Measurements from ENCODE around the gene GMCL2.

Gene GMCL2

DNA sequence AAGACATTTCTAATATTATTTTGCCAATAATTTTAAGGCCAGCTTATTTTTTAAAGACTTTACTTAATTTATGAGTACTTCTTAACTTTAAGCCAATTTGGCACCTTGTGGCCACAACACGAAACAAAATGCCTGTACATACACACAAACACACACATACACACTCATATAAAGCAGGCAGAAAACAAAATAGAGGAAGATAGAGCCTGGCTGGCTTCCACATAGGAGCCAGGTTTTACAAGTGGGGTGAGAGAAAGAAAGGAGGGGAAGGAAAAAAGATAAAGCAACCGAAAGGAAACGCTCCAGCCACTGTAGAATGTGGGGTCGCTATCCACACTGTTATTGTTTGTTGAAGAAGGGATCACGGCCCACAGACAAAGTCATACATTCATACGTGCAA is 10.4 kb downstream of the GMCL2 start:
- no peak for DNase-seq

DNA sequence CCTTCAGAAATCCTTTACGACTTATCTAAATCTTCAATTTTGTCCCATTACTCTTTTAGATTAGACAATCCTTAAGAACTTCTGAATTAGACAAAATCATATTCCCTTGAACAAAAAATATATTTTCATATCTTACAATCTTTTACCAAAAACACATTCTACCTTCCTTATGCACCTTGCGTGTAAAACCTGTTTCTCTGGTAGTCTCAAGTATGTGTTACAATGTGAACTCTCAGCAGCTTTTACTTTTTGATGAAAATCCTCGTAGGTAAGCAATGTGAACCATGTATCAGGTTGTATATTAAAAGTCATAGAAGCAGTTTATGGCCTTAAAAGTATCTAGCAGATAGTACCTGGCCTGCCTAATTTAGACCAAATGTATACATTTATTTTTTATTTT is 12.7 kb downstream of the GMCL2 start:
- no peak for DNase-seq

DNA sequence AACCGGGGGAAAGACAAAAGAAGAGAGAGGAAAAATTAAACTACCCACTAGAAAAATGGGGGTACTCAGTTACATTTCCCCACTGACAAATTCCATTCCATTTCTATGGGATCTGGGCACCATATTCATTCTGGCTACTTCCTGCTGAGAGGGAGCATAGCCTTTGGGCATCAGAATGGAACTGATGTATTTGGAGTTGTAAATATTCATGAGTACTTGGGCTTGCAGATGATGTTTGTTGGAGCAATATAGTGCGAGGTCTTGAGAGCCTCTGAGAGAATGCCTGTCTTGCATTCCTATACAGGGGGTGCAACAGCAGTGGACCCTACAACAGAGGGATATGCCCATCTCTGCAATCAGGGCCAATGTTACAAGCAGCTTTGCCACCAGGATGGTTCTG is 16.7 kb downstream of the GMCL2 start:
- no peak for DNase-seq

- DNase-seq = no peak
Observed at GRCh38 chr5:178165581-178165980, 21.6 kb downstream of the GMCL2 start.

DNA sequence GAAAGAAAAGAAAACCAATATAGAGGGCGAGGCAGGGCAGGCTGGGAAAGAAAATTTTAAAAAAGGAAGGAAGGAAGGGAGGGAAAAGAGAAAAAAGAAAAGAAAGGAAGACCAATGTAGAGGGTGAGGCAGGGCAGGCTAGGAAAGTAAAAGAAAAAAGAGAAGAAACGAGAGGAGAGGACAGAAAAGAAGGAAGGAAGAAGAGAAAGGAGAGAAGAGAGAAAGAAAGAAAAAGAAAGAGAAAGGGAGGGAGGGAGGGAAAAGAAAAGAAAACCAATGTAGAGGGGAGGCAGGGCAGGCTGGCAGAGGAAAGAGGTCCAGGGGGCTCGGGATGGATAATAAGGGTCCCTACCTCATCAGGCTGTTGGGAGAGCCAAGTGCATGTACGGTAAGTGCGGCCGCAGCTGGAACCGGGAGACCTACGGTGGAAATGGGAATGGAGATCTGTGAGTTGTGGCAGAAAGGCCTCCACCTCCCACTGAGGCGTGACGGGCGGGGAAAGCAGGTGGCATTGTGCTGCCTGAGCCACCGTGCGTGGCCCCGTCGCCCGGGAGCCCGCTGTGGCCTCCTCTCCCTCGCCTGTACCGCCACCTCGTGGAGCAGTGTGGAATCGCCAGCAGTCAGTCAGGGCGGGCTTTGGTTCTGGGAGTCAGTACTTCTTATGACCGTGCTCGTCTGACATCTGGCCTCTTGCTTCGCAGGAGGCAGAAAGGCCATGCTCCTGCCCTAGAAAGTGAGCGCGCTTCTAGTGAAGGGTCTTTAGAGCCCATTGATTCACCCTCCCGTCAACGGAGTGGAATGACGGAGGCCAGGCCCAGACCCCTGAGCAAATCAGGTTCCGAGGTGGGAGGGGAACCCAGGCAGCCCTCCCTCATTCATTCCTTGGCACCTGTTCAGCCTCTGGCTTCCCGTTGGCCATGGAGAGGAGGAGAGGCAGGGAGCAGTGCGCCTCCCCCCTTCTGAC is 23.1 kb downstream of the GMCL2 start:
- peak; percentile 86 for DNase-seq

DNA sequence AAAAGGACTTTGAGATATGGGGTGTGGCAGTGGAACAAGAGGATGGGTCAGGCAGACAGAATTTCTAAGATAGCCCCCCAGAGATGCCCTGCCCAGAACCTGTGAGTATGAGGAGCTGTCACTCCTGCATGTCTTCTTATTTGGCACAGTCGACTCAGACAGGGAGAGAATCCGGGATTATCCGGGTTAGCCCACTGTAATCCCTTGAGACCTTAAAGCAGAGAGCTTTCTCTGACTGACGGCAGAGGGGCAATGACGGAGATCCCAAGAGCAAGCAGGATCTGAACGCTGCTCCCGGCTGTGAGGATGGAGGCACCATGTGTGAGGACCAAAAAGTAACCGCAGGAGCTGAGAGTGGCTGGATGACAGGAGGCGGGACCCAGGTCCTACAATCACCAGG is 24.7 kb downstream of the GMCL2 start:
- no peak for DNase-seq

DNA sequence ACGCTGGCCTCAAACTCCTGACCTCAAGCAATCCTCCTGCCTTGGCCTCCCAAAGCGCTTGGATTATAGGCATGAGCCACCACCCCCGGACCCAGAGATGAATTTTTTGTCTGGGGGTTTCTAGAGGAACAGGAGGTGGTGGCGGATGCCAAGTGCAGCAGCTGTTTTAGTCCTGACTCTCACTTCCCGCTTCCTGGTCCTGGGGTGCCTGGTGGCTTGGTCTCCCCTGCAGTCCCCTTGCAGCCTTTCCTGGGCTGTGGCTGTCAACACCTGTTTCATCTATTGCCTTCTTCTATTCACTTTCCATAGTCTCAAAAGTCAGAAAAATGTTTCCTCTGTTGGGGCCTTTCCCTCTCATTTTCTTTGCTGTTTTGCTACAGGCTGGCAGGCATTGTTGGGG is 27.0 kb downstream of the GMCL2 start:
- no peak for DNase-seq

GRCh38 chr5:178155065-178155464 is 32.1 kb downstream of the GMCL2 start:
- no peak for DNase-seq

- DNase-seq = peak; percentile 97
Observed at GRCh38 chr5:178153530-178154340, 33.4 kb downstream of the GMCL2 start, which contains the start of gene NHP2. Gene NHP2, minus strand, starts transcription at chr5:178153885. Its CDS starts 68 bp downstream, at chr5:178153817.

DNA sequence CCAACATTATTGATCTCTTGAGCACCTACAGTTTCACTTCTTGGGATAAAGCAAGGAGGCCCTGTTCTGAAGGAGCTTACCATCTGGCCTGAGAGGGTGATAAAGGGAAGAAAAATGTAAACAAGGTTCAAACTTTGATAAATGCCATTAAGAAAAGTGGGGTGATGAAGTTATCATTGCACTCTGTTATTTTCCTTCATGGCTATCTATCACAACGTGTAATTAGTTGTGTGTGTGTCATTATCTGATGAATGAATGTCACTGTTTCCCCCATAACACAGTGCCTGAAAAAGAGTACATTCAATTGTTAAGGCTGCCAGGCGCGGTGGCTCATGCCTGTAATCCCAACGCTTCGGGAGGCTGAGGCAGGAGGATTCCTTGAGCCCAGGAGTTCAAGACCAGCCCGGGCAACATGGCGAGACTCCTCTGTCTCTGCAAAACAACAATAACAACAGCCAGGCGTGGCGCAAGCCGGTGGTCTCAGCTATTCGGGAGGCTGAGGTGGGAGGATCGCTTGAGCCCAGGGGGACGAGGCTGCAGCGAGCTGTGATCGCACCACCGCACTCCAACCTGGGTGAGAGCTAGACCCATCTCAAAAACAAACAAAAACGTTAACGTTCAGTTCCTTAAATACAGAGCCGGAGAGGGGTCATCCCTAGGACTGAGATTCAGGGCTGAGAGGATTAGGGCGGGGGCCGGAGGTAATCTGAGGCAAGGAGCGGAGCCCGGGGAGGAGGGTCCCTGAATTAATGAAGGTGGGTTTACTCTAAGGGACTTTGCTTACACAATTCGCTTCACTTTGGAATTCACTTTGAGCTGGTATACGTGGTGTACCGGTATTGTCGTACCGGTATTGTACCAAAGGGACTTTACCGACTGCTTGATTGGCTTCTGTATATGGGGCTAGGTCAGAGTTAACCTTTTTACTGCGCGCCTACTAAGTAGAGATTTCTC is 34.4 kb downstream of the GMCL2 start:
- no peak for DNase-seq

DNA sequence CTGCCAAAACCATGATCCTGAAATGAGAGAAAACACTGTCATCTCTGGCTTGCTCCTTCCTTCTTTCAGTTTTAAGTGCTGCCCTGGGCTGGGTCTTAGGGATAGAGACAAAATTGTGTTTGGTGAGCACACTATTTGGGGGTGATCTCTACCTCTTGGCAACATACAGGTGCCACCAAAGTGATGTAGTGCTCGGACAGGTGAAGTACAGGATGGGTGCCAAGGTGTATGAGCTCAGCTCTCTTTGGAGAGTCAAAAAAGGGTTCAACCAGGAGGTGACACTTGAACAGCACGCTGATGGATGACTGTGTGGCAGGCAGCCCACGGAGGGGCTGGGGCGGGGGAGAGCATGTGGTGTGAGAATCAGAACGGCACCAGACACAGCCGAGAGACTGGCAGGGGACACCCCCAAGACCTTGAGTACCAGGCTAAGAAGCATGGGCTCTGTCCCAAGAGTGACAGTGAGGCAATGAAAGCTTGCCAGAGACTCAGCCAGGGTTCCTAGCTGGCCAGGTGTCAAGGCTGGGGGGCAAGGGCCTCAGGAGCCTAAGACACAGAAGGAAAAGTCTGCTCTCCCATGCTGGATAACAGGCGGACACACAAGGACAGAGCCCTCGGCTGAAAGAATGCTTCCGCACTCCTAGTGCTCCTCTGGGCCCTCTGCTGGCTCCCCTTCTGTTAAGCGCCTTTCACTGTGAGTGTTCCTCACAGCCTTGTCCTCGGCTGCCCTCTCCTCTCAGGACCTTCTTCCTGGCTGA is 36.0 kb downstream of the GMCL2 start:
- DNase-seq = no peak

DNA sequence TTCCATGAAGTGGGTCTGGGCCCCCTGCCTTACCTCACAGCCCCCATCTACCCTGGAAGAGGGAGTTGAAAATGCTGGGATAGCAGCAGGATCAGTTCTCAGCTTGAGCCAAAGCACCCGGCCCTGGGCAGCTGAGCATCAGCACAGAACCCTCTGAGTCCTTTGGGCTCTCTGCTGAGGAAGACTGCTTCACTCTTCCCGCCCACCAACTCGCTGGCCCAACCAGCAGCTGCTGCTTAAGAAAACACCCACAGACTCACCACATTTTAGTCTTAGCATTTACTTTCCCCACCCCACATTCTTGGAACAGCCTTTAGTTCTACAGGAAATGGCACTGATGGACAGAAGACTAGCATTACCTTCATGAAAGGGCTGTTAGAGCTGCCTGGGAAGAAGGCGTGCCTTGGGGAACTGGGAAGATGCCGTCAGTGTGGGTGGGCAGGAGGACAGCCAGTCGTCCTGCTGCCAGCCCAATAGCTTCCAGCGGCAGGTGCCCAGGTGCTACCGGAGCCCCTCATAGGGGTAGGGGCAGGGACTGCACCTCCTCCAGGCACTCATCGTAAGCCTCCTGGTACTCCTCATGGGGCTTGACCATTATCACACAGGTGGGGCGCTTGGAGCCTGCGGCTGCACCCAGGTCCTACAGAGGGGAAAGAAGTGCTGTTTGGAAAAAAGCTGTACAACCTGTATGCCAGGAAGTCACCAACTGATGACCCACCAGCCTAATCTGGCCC is 37.8 kb downstream of the GMCL2 start:
- no peak for DNase-seq

DNA sequence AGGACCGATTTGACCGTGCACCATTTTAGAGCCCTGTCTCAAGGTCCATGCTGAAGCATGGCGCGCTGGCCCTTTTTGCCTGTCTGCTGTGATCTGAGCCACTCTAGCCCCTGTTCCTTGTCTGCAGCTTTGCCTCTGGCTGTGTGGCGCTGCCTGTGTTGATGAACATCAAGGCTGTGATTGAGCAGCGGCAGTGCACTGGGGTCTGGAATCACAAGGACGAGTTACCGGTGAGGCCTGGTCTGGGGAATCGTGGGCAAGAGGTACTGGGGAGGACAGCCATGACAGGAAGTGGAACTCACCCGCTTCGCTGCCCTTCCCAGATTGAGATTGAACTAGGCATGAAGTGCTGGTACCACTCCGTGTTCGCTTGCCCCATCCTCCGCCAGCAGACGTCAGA is 39.8 kb downstream of the GMCL2 start:
- no peak for DNase-seq

DNA sequence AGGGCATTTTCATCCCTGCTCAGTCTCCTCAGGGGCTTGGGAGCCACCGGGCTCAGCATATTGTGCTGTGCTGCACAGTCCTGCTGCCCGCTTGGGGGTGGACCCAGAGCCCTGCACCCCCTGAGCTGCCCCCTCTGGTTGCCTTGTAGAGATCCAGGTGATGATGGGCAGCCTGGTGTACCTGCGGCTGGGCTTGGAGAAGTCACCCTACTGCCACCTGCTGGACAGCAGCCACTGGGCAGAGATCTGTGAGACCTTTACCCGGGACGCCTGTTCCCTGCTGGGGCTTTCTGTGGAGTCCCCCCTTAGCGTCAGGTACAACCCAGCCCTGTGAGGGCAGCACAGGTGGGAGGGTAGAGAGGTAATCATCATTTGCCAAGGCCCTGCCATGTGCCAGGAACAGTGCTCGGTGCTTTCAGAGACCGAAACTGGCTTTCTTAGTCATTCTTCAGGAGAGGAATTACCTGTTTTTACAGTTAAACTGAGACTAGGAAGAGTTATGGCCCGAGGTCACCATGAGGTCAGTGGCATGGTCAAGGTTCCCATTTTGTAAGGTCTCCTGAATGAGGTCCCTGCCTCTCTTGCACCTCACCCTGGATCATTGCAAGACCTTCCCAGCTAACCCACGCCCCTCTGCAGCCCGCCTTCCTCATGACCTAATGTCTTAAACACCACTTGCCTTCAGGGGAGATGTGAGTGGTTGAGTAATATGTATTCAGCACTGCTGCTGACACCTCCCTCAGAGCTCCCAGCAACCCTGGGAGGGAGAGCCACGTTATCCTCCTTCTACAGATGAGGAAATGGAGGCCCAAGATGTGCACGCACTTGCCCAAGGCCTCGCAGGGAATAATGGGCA is 41.0 kb downstream of the GMCL2 start:
- peak; percentile 66 for DNase-seq

- no peak for DNase-seq
Observed at GRCh38 chr5:178143901-178144300, 43.3 kb downstream of the GMCL2 start.

GRCh38 chr5:178143246-178143645 is 43.9 kb downstream of the GMCL2 start:
- DNase-seq = no peak

- no peak for DNase-seq
Observed at GRCh38 chr5:178142642-178143041, 44.5 kb downstream of the GMCL2 start.

DNA sequence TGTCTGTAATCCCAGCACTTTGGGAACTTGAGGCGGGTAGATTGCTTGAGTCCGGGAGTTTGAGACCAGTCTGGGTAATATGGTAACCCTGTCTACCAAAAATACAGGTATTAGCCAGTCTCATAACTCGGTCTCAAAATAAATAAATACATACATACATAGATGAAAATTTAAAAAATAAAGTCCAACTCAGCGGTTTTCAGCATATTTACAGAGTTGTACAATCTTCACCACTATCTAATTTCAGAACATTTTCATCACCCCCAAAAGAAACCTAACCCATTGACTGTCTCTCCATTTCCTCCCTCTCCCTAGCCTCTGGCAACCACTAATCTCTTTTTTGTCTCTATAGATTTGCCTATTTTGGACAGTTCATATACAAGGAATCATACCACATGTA is 45.6 kb downstream of the GMCL2 start:
- no peak for DNase-seq

DNA sequence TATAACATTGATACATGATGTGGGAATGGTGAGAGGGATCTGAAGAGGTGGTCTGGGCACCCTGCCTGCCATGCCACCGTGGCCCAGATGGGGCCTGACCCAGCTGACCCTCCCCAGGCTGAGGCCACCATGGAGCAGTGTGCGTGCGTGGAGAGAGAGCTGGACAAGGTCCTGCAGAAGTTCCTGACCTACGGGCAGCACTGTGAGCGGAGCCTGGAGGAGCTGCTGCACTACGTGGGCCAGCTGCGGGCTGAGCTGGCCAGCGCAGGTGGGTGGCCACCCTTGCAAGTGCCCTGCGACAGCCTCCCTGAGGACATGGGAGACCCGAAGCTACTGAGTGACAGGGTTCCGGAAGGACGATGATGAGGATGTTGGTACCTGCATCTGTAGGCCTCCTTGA is 49.2 kb downstream of the GMCL2 start:
- no peak for DNase-seq

- DNase-seq = no peak
Observed at GRCh38 chr5:178136990-178137389, 50.2 kb downstream of the GMCL2 start.

All from stimulated activated naive CD4-positive, alpha-beta T cell treated with Interleukin-2 at 50 U/mL for 16 hours (primary cell).